Measurements from ENCODE around the gene PTPRQ. TPM values are rescaled to one million over a fixed set of nuclear protein-coding genes. Genes with fewer than 3 reads are reported as not detected.

PTPRQ gene
- total and polyA plus RNA-seq, 2 of the 8 experiments (the other 6 are each of a cell fraction or from before 2014, with no cell fraction given) = not detected

- TF ChIP-seq BCL11A (IDR thresholded peaks at IDR 0.05; ENCODE audit: low read depth in 2 of 2, low read length in 2 of 2) (no peak), TEAD4 (IDR thresholded peaks at IDR 0.05; ENCODE audit: low read depth, low read length) (no peak), CBX5 (IDR thresholded peaks at IDR 0.05; ENCODE audit: low read depth, low read length) (no peak)
These were observed 105.3 kb downstream of the PTPRQ start (continued) for GRCh38 chr12:80549298-80549697.

All from H1 (cell line).